Measurements from ENCODE around the gene GSDMA.

- TF ChIP-seq, protein P1, sequence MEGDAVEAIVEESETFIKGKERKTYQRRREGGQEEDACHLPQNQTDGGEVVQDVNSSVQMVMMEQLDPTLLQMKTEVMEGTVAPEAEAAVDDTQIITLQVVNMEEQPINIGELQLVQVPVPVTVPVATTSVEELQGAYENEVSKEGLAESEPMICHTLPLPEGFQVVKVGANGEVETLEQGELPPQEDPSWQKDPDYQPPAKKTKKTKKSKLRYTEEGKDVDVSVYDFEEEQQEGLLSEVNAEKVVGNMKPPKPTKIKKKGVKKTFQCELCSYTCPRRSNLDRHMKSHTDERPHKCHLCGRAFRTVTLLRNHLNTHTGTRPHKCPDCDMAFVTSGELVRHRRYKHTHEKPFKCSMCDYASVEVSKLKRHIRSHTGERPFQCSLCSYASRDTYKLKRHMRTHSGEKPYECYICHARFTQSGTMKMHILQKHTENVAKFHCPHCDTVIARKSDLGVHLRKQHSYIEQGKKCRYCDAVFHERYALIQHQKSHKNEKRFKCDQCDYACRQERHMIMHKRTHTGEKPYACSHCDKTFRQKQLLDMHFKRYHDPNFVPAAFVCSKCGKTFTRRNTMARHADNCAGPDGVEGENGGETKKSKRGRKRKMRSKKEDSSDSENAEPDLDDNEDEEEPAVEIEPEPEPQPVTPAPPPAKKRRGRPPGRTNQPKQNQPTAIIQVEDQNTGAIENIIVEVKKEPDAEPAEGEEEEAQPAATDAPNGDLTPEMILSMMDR (IDR thresholded peaks at IDR 0.05), result no peak
- TF ChIP-seq POLR2A (IDR thresholded peaks at IDR 0.05) (no peak), EP300 (IDR thresholded peaks at IDR 0.05) (no peak)
These were observed 35.5 kb upstream of the GSDMA start, which contains the start of the genes LRRC3C and ORMDL3 for GRCh38 chr17:39927101-39927928.

Data from ovary (tissue), 3 donors.